Glutamatergic neuron (in vitro differentiated cells): ENCODE data around the gene VPS52. TPM values are rescaled to one million over a fixed set of nuclear protein-coding genes. Genes with fewer than 3 reads are reported as not detected.

Experiments
- DNase-seq: peaks from one replicate; pipeline ENCODE4 v3.0.0; 2022
- H3K27ac Mint-ChIP-seq: one replicate; pipeline ENCODE4 v1.8.0; 2020; ENCODE audit warnings: mild to moderate bottlenecking, mixed read lengths, inconsistent platforms; ENCODE audit not compliant: unreplicated experiment
- H3K27me3 Mint-ChIP-seq: one replicate; pipeline ENCODE4 v1.8.0; 2020; ENCODE audit warnings: mild to moderate bottlenecking, moderate library complexity, mixed read lengths, inconsistent platforms; ENCODE audit not compliant: unreplicated experiment
- H3K36me3 Mint-ChIP-seq: one replicate; pipeline ENCODE4 v1.8.0; 2020; ENCODE audit warnings: mild to moderate bottlenecking, mixed read lengths, inconsistent platforms; ENCODE audit not compliant: unreplicated experiment
- H3K4me1 Mint-ChIP-seq: one replicate; pipeline ENCODE4 v1.8.0; 2020; ENCODE audit warnings: mild to moderate bottlenecking, low read depth, mixed read lengths, inconsistent platforms; ENCODE audit not compliant: unreplicated experiment
- H3K4me3 Mint-ChIP-seq: one replicate; pipeline ENCODE4 v1.8.0; 2020; ENCODE audit warnings: mild to moderate bottlenecking, mixed read lengths, inconsistent platforms; ENCODE audit not compliant: unreplicated experiment
- H3K9me3 Mint-ChIP-seq: one replicate; pipeline ENCODE4 v1.8.0; 2020; ENCODE audit warnings: mild to moderate bottlenecking, moderate library complexity, mixed read lengths, inconsistent platforms; ENCODE audit not compliant: unreplicated experiment
- CTCF ChIP-seq: fragments of 200-600 bp; sonication (generic); IDR thresholded peaks from one replicate; pipeline ENCODE4 v1.5.0; 2021; ENCODE audit not compliant: partially characterized antibody, unreplicated experiment
- total RNA-seq: library from RNA; stranded (reverse); fragmentation: NEBNext Ultra II Directional; extraction: Animal tissue kit (Norgen Biotek cat#: 25700); gene quantifications from one replicate; pipeline ENCODE4 v1.2.1, GENCODE V29; 2021; ENCODE audit not compliant: unreplicated experiment

VPS52 gene
- total RNA-seq, 1 donor from 2014 or later = 50.9 TPM

DNA sequence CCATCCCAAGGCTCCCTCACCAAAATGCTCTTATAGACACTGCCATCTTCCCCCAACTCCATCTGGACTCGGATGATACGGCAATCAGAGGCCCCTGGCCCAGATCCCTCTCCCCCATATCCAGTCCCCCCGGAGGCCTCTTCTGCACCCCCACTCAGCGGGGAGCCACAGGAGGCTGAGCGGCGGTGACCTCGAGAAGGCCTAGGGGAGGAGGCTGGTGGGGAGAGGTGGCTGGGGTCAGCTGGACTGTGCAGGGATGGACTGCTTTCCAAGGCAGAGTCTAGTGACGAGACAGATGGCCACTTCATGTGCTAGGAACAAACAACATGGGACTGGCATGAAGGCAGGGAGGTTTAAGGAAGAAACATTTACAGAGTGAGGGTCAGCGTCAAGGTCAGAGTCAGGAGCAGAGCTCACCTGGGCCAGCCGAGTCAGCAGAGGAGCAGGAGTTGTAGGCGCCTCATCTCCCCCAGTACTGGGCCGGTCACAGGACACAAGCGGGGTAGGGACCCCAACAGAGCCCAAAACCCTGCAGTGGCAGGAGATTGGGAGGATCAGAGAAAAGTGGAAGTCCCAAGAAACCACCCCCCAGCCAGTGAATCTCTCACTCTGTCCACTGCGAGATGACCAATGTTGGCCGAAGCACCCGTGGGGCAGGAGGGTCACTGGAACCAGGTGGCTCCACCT lies 21.5 kb upstream of the VPS52 start:
- H3K9me3 Mint-ChIP-seq = no peaks in the 10 kb centered on the region
- peak overlapping the region; percentile 52 for H3K27ac Mint-ChIP-seq
- H3K4me1 Mint-ChIP-seq = peaks cover 11% of the 10 kb centered on the region
- no peak for TF ChIP-seq CTCF
- no peak for DNase-seq
- no peaks in the 10 kb centered on the region for H3K36me3 Mint-ChIP-seq
- H3K27me3 Mint-ChIP-seq = peaks cover 15% of the 10 kb centered on the region
- H3K4me3 Mint-ChIP-seq = no peak overlapping the region

DNA sequence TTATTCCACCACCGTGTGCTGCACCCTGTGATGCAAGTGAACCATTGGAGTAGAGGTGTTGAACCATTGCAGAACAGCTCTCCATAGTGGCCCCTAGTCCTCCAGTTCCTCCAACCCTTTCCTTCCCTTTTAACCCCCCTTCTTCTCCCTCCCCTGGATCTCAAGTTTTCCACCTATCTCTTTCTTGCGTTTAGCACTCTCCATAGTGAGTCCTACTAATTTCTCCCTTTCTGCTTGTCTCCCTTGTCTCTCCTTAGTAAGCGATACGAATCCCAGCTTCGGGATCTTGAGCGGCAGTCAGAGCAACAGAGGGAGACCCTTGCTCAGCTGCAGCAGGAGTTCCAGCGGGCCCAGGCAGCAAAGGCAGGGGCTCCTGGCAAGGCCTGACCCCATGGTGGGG lies 18.8 kb upstream of the VPS52 start:
- peak overlapping the region; percentile 91 for H3K4me3 Mint-ChIP-seq
- peak overlapping the region; percentile 6 for H3K27ac Mint-ChIP-seq
- no peaks in the 10 kb centered on the region for H3K9me3 Mint-ChIP-seq
- H3K36me3 Mint-ChIP-seq = no peaks in the 10 kb centered on the region
- no peak for TF ChIP-seq CTCF
- peaks cover 15% of the 10 kb centered on the region for H3K4me1 Mint-ChIP-seq
- no peak for DNase-seq
- H3K27me3 Mint-ChIP-seq = peaks cover 8% of the 10 kb centered on the region

- no peaks in the 10 kb centered on the region for H3K36me3 Mint-ChIP-seq
- peak overlapping the region; percentile 91 for H3K4me3 Mint-ChIP-seq
- H3K27me3 Mint-ChIP-seq = peaks cover 8% of the 10 kb centered on the region
- no peak for TF ChIP-seq CTCF
- H3K4me1 Mint-ChIP-seq = peaks cover 15% of the 10 kb centered on the region
- DNase-seq = no peak
- H3K27ac Mint-ChIP-seq = peak overlapping the region; percentile 6
- no peaks in the 10 kb centered on the region for H3K9me3 Mint-ChIP-seq
Observed at GRCh38 chr6:33289784-33290315, 18.2 kb upstream of the VPS52 start.

DNA sequence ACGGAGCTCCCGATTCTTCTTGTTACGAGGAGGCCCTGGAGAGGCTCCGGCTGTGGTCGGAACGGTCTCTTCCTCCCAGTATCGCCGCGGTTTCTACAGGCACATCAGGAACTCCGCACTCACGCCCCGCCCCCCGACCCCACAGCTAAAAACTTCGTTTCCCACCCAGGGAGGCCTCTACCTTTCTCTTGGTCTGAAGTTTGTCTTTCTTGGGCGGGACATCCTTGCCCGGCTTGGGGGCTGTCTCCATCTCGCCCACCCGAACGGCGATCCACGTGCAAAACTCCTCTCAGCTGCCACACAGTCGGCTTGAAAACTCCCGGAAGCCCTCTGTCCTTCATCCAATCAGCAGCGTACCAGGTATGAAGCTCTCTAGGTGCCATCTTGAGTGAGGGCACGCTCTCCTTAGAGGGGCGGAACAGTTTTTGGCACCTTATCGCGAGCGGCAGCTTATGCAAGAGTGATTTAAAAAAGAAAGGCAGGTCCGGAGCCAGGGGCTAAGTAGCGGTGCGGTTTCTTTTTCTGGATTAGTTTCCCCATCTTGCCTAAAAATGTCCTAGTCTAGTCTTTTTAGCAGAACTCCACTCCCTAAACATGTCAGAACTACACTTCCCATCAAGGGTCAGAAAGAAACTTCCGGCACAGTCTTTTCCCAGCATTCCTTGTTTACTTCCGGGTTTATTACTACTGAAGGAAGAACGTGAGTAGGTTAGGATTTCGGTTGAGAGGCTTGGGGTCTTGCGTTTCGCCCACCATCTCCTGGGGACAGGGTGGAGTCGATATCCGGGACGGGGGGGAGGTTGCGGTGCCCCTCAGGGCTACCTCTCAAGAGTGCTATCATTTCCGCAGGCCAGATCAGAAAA lies 17.5 kb upstream of the VPS52 start, which contains the start of the genes PFDN6 and WDR46:
Gene PFDN6 (plus strand): TSS at position 681 of the 863 bp plus-strand sequence. CDS start 256 bp downstream, outside the sequence.
Gene WDR46 (minus strand): TSS at position 319 of the 863 bp plus-strand sequence. CDS start 69 bp downstream, at position 250.
- H3K9me3 Mint-ChIP-seq = no peaks in the 10 kb centered on the region
- peaks cover 8% of the 10 kb centered on the region for H3K27me3 Mint-ChIP-seq
- DNase-seq = peak; percentile 65
- no peaks in the 10 kb centered on the region for H3K36me3 Mint-ChIP-seq
- peak within 1 kb of the TSS; percentile 72 for H3K27ac Mint-ChIP-seq
- H3K4me1 Mint-ChIP-seq = peaks cover 15% of the 10 kb centered on the region
- no peak for TF ChIP-seq CTCF
- H3K4me3 Mint-ChIP-seq = peak within 1 kb of the TSS; percentile 91
